GM19025 (cell line): ENCODE data around the gene MBTPS1.

Experiments
- ATAC-seq: cut with Tn5 transposase; IDR thresholded peaks from one replicate; pipeline ENCODE4 v1.9.1; 2021; ENCODE audit warnings: mild to moderate bottlenecking, low read depth, moderate library complexity; ENCODE audit not compliant: unreplicated experiment

The MBTPS1 gene

DNA sequence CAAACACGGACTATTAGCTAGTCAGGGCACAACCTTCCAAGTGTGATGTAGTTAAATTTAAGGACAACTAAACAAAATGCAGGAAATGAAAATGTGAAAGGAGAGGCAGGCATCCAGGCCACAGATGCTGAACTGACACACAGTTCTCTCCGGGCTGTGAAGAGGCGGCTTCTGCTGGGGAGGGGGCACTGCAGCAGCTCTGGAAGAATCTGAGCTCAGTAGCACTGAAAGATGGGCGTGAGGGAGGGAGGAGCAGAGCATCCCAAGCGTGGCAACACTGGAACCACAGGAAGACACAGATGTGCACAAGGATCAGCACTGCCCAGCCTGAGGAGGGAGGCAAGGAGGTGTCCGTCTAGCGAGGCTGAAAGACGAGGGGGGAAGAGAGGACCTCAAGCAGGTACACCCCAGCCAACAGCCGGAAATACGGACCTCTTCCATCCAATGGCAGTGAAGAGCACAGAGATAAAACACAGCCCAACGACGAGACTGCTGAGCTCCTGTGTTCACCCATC, 11.4 kb downstream of the MBTPS1 start:
- no peak for ATAC-seq

GRCh38 chr16:84104231-84104630, 12.5 kb downstream of the MBTPS1 start:
- no peak for ATAC-seq

DNA sequence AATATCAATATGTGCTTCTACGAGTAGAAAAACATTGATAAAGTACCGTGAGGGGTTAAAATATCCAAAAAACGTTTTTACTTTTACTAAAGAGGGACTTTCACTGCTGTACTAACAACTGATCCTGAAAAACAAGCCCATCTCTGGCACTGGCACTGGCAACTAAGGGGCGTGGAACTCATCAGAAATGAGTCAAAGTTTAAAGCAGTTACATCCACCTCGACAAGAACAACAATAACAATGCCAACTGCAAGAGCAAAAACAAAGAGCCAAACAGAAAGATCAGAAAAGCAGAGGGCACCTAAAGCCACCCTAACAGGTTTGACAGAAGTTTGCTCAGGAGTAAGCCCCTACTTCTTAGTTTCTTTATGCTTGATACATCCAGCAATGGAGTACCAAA, 13.1 kb downstream of the MBTPS1 start:
- no peak for ATAC-seq

- no peak for ATAC-seq
Observed at GRCh38 chr16:84098939-84099338, 17.8 kb downstream of the MBTPS1 start.

- ATAC-seq: no peak
Observed at GRCh38 chr16:84096447-84097005, 20.2 kb downstream of the MBTPS1 start.

GRCh38 chr16:84095466-84095865, 21.3 kb downstream of the MBTPS1 start:
- no peak for ATAC-seq

GRCh38 chr16:84093879-84094270, 22.9 kb downstream of the MBTPS1 start:
- ATAC-seq: no peak

- ATAC-seq: no peak
Observed at GRCh38 chr16:84093120-84093878, 23.4 kb downstream of the MBTPS1 start.

- no peak for ATAC-seq
Observed at GRCh38 chr16:84091460-84091859, 25.3 kb downstream of the MBTPS1 start.

- no peak for ATAC-seq
Observed at GRCh38 chr16:84090211-84090610, 26.5 kb downstream of the MBTPS1 start.

GRCh38 chr16:84088695-84089395, 27.9 kb downstream of the MBTPS1 start:
- ATAC-seq: peak; percentile 62

DNA sequence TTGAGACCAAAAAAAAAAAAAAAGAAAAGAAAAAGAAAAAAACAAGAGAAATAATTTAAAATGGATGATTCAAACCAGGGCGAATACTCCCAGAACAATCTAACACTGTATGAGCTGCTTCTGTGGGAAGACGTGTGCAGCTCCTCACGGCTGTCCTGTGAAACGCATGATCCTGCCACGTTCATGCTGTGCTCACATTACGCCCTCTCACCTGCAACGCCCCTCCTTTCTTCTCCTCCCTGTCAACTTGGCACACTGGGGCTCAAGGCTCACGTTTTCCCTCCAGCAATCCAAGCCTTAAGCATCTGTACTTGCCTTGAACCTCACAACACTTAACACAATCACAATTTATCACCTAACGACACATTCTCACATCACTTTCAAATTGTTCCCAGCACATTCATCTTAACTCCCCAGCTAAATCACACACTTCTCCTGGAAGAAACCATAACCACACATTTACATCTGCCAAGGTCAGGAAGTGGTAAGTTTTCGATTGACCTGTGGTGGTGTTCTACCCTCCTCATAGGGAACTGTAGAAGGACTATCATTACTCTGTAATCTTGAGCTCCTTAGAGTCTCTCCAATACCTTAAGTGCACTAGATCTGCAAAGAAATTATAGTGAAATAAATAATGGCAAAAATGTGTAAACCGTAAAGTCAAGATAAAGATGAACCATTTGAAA, 29.1 kb downstream of the MBTPS1 start:
- no peak for ATAC-seq

- no peak for ATAC-seq
Observed at GRCh38 chr16:84087001-84087400, 29.7 kb downstream of the MBTPS1 start.

GRCh38 chr16:84086341-84086740, 30.4 kb downstream of the MBTPS1 start:
- ATAC-seq: no peak

- ATAC-seq: no peak
Observed at GRCh38 chr16:84085773-84086172, 31.0 kb downstream of the MBTPS1 start.

GRCh38 chr16:84085271-84085667, 31.5 kb downstream of the MBTPS1 start:
- no peak for ATAC-seq

DNA sequence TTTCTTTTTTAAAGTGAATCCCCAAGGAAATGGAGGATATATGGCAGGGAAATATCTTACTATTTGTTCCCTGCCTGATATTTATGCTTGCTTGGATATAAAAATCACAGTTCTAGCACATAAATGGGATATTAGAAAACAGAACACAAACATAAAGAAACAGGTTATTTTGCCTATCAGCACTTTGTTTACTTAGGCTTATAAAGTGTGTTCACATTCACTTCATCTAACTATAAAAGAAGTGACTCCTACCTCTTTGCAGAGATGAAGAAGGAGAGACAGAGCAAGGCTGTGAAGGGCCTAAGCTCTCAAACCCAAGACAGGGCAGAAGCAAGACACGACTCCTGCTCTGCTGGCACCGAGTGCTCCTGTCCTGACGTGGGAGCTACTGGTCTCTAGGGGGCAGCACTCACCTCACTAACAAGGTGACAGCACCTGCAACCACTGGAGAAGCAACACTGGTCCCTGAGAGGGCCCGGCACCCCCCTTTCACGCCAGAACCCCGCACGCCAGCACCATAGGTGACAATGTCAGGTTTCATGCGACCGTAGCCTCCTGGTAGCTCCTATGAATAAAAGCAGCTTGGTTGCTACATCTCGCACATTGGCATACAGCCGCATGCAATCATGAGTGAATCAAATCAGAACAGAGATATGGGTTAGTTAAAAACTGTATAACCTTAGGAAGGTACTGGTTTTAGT, 32.0 kb downstream of the MBTPS1 start:
- no peak for ATAC-seq

DNA sequence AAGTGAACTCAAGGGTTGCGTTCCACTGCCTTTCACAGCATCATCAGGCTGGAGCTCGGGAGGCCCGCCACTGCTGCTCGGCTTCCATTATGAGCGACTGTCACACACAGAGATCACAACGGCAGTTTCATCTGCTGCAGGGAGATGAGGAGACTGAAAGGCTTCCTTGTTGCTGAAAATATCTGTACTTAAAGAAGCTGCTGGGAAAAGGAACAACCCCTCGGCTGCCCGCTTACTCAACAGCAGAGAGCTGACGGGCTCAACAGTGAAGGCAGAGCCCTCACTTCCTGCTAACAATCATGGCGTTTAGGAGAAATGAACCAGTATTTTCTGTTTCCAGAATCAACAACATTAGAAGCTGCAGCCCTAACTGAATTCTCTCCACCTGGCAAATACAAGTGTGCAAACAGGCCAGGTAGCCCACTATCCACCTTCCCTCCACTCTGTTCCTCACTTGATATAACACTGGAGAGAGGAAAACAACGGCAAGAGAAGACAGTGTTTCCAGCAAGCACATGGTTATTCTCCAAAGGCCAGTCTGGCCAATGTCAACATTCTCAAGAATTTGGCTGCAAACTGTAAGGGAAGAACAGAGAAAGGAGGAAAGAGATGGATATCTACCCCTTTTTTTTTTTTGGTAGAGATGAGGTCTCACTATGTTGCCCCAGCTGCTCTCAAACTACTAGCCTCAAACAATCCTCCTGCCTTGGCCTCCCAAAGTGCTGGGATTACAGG, 33.7 kb downstream of the MBTPS1 start:
- no peak for ATAC-seq

DNA sequence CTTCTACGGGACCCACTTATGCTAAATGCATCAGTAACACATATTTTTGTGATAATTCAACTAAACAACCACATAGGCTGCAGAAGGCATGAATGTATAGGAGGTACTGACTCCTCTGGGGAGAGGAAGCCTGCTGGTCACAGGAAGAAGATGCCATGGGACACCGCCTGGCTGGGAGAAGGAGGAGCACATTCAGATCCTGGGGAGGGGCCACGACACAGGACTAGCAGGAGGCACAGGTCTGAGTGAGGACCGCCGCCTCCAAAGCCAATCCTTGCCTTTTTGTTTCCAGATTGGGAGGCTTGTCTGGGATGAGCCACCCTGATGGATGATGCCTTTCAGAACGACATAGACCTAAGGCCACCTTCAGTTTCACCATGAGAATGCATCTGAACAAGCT, 34.6 kb downstream of the MBTPS1 start:
- ATAC-seq: no peak
